ENCODE results near the gene LRP1. TPM values are rescaled to one million over a fixed set of nuclear protein-coding genes. Genes with fewer than 3 reads are reported as not detected.

The LRP1 gene
- total RNA-seq, 6 experiments from 2014 or later: 187 to 332 (median 201) TPM

DNA sequence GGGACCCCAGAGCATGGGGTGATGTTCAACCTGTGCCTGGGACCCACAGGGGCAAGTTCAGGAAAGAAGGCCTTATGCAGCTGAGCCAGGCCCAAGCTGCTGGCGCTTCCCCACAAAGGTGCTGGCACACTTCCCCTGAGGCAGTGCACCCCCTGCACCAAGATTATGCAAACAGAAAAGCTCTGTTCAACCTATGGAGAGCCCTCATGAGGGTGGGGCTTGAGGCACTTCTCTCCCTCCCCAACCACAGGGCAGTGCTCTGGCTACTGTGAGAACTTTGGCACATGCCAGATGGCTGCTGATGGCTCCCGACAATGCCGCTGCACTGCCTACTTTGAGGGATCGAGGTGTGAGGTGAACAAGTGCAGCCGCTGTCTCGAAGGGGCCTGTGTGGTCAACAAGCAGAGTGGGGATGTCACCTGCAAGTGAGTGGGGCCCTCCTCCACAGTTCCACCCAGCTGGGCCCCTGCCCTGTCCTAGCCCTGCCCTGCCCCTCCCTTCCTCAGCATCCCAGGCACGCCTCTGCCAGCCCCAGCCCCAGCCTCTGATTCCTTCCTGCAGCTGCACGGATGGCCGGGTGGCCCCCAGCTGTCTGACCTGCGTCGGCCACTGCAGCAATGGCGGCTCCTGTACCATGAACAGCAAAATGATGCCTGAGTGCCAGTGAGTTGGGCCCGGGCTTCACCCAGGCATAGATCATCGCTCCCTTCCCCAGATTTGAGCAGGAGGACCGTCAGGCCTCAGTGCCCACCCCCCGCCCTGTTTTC lies 82.8 kb downstream of the LRP1 start:
- Mint-ChIP-seq H3K4me1 (ENCODE audit: low read depth) (peaks cover 24% of the 10 kb centered on the region), H3K9me3 (no peaks in the 10 kb centered on the region; the same call in 1 of the 2 replicates), H3K36me3 (ENCODE audit: low read depth) (peaks cover 18% of the 10 kb centered on the region; the same call in 1 of the 2 replicates), H3K27ac (peak overlapping the region; percentile 31), H3K27me3 (ENCODE audit: insufficient read depth) (peaks cover 32% of the 10 kb centered on the region), H3K4me3 (no peak overlapping the region)
- no peak for DNase-seq
- TF ChIP-seq CTCF (IDR thresholded peaks at IDR 0.05): no peak

- peaks cover 18% of the 10 kb centered on the region; the same call in 1 of the 2 replicates for H3K36me3 Mint-ChIP-seq (ENCODE audit: low read depth)
- TF ChIP-seq CTCF (IDR thresholded peaks at IDR 0.05): no peak; the same call in 1 of the 2 replicates
- no peak overlapping the region for H3K4me3 Mint-ChIP-seq
- no peaks in the 10 kb centered on the region; the same call in 1 of the 2 replicates for H3K9me3 Mint-ChIP-seq
- no peak for DNase-seq
- no peak overlapping the region for H3K27ac Mint-ChIP-seq
- peaks cover 33% of the 10 kb centered on the region for H3K27me3 Mint-ChIP-seq (ENCODE audit: insufficient read depth)
- peaks cover 25% of the 10 kb centered on the region for H3K4me1 Mint-ChIP-seq (ENCODE audit: low read depth)
Measured at GRCh38 chr12:57211791-57212700, 83.8 kb downstream of the LRP1 start.

DNA sequence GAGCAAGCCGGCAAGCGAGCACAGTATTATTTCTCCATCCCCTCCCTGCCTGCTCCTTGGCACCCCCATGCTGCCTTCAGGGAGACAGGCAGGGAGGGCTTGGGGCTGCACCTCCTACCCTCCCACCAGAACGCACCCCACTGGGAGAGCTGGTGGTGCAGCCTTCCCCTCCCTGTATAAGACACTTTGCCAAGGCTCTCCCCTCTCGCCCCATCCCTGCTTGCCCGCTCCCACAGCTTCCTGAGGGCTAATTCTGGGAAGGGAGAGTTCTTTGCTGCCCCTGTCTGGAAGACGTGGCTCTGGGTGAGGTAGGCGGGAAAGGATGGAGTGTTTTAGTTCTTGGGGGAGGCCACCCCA lies 84.4 kb downstream of the LRP1 start:
- DNase-seq: no peak
- H3K27ac Mint-ChIP-seq: no peak overlapping the region
- H3K9me3 Mint-ChIP-seq: no peaks in the 10 kb centered on the region; the same call in 1 of the 2 replicates
- H3K4me3 Mint-ChIP-seq: no peak overlapping the region
- H3K36me3 Mint-ChIP-seq (ENCODE audit: low read depth): peaks cover 18% of the 10 kb centered on the region; the same call in 1 of the 2 replicates
- peaks cover 31% of the 10 kb centered on the region for H3K4me1 Mint-ChIP-seq (ENCODE audit: low read depth)
- peaks cover 33% of the 10 kb centered on the region for H3K27me3 Mint-ChIP-seq (ENCODE audit: insufficient read depth)
- TF ChIP-seq CTCF (IDR thresholded peaks at IDR 0.05): no peak

GRCh38 chr12:57213058-57213715 lies 84.9 kb downstream of the LRP1 start:
- H3K9me3 Mint-ChIP-seq: no peaks in the 10 kb centered on the region; the same call in 1 of the 2 replicates
- H3K4me3 Mint-ChIP-seq: no peak overlapping the region
- TF ChIP-seq CTCF (IDR thresholded peaks at IDR 0.05): peak; percentile 95
- peak overlapping the region; percentile 60 for H3K27ac Mint-ChIP-seq
- peak; percentile 82 for DNase-seq
- peaks cover 34% of the 10 kb centered on the region for H3K4me1 Mint-ChIP-seq (ENCODE audit: low read depth)
- peaks cover 18% of the 10 kb centered on the region; the same call in 1 of the 2 replicates for H3K36me3 Mint-ChIP-seq (ENCODE audit: low read depth)
- H3K27me3 Mint-ChIP-seq (ENCODE audit: insufficient read depth): peaks cover 33% of the 10 kb centered on the region

DNA sequence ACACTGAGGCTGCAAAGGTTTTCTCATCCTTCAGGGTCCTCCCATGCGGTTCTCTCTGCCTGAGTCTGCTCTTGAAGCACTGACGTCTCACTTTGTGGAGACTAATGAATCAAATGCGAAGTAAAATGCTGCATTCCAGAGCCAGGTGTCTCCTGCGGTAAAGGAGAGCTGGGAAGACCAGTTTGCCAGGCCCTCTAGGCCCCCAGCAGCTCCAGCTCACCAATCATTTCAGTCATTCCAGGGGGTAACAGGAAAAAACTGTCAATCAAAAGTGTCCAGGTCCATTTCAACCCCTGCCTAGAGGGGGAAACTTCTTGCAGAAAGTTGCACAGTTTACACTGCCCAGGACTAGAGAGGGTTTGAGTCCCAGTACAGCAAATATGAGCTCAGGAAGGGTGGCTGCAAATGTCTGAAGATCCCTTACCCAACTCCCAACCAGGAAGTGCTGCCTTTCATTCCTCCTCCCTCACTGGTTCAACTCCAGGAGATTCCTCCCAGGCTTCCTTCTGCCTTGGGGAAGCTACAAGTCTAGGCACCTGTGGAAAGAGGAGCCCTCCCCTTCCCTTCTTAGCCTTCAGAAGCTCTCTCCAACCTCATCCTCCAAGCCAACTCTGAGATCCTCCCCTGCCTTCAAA lies 85.6 kb downstream of the LRP1 start:
- TF ChIP-seq CTCF (IDR thresholded peaks at IDR 0.05): no peak
- DNase-seq: no peak
- H3K36me3 Mint-ChIP-seq (ENCODE audit: low read depth): peaks cover 18% of the 10 kb centered on the region; the same call in 1 of the 2 replicates
- peaks cover 41% of the 10 kb centered on the region for H3K4me1 Mint-ChIP-seq (ENCODE audit: low read depth)
- H3K27me3 Mint-ChIP-seq (ENCODE audit: insufficient read depth): peaks cover 39% of the 10 kb centered on the region
- no peaks in the 10 kb centered on the region; the same call in 1 of the 2 replicates for H3K9me3 Mint-ChIP-seq
- peak overlapping the region; percentile 60 for H3K27ac Mint-ChIP-seq
- H3K4me3 Mint-ChIP-seq: no peak overlapping the region

All from HFFc6 (cell line).